Activated naive CD4-positive, alpha-beta T cell treated with anti-CD3 and anti-CD28 coated beads, Interleukin-2, amount 50 U/mL, for 24 hours (primary cell): ENCODE data around the gene CEP250.

Source experiments
- H3K27ac Mint-ChIP-seq: one replicate; pipeline ENCODE4 v1.8.0; 2021; ENCODE audit warnings: mild to moderate bottlenecking, mixed read lengths
- H3K27me3 Mint-ChIP-seq: one replicate; pipeline ENCODE4 v1.8.0; 2021; ENCODE audit warnings: mixed read lengths
- H3K36me3 Mint-ChIP-seq: one replicate; pipeline ENCODE4 v1.8.0; 2021; ENCODE audit warnings: mixed read lengths
- H3K4me1 Mint-ChIP-seq: one replicate; pipeline ENCODE4 v1.8.0; 2021; ENCODE audit warnings: mixed read lengths
- H3K4me3 Mint-ChIP-seq: one replicate; pipeline ENCODE4 v1.8.0; 2021; ENCODE audit warnings: mild to moderate bottlenecking, mixed read lengths
- H3K9me3 Mint-ChIP-seq: one replicate; pipeline ENCODE4 v1.8.0; 2021; ENCODE audit warnings: mixed read lengths

CEP250 gene, protein sequence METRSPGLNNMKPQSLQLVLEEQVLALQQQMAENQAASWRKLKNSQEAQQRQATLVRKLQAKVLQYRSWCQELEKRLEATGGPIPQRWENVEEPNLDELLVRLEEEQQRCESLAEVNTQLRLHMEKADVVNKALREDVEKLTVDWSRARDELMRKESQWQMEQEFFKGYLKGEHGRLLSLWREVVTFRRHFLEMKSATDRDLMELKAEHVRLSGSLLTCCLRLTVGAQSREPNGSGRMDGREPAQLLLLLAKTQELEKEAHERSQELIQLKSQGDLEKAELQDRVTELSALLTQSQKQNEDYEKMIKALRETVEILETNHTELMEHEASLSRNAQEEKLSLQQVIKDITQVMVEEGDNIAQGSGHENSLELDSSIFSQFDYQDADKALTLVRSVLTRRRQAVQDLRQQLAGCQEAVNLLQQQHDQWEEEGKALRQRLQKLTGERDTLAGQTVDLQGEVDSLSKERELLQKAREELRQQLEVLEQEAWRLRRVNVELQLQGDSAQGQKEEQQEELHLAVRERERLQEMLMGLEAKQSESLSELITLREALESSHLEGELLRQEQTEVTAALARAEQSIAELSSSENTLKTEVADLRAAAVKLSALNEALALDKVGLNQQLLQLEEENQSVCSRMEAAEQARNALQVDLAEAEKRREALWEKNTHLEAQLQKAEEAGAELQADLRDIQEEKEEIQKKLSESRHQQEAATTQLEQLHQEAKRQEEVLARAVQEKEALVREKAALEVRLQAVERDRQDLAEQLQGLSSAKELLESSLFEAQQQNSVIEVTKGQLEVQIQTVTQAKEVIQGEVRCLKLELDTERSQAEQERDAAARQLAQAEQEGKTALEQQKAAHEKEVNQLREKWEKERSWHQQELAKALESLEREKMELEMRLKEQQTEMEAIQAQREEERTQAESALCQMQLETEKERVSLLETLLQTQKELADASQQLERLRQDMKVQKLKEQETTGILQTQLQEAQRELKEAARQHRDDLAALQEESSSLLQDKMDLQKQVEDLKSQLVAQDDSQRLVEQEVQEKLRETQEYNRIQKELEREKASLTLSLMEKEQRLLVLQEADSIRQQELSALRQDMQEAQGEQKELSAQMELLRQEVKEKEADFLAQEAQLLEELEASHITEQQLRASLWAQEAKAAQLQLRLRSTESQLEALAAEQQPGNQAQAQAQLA (N-terminal part only)

DNA sequence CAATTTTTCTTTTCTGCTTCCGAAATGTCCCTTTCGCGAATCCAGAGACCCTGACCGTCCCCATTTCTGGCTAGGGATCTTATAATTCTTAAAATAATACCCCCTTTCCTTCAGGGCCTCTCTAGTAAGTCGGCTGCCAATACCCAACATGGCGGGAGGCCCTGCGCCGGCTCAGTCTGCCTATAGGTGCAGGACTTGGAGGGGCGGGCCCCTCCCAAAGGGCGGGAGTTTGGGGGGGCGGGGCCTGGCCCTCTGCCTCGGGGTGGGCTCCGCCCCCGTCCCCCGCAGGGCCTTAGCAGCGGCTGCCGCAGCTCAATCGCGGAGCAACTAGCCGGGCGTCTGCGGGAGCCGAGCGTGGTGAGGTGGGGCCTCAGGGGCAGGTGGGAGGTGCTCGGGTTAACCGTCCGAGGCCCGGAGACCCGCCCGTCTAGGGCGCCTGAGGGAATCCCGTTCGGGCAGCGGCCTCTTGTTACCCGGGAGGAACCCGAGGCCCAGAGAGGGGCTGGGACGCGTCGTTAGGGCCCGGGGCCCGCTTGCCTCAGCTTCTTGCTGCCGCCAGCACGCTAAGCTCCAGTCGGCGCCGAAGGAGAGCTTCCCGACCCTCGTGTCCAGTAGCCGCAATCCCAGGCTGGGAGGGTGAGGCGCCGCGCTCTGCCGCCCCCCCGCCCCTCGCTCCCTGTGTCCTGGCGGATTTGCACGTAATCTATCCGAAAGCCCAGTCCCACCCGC, at the start of gene CEP250:
TSS of gene CEP250 (plus strand) at position 718 of the 729 bp plus-strand sequence. CDS start 6,770 bp downstream, outside the sequence.
- Mint-ChIP-seq H3K27me3 (no peaks in the 10 kb centered on the region), H3K4me3 (peak within 1 kb of the TSS; percentile 95), H3K4me1 (peaks cover 33% of the 10 kb centered on the region), H3K27ac (peak within 1 kb of the TSS; percentile 100), H3K36me3 (no peaks in the 10 kb centered on the region), H3K9me3 (no peaks in the 10 kb centered on the region)

DNA sequence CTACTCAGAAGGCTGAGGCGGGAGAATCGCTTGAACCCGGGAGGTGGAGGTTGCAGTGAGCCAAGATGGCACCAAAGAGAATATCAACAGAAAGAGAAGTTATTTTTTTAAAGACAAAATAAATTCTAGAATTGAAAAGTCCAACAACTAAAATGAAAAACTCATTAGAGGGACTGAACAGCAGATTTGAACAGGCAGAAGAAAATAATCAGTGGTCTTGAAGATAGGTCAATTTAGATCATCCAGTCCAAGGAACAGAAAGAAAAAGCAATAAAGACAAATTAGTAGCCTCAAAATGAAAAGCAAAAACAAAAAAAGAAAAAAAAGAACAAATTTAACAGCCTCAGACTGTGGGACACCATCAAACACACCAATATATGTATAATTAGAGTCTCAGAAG, 49.6 kb upstream of the CEP250 start:
- H3K9me3 Mint-ChIP-seq = peaks cover 6% of the 10 kb centered on the region
- no peak overlapping the region for H3K4me3 Mint-ChIP-seq
- peaks cover 24% of the 10 kb centered on the region for H3K36me3 Mint-ChIP-seq
- no peaks in the 10 kb centered on the region for H3K27me3 Mint-ChIP-seq
- peaks cover 23% of the 10 kb centered on the region for H3K4me1 Mint-ChIP-seq
- peak overlapping the region; percentile 68 for H3K27ac Mint-ChIP-seq

DNA sequence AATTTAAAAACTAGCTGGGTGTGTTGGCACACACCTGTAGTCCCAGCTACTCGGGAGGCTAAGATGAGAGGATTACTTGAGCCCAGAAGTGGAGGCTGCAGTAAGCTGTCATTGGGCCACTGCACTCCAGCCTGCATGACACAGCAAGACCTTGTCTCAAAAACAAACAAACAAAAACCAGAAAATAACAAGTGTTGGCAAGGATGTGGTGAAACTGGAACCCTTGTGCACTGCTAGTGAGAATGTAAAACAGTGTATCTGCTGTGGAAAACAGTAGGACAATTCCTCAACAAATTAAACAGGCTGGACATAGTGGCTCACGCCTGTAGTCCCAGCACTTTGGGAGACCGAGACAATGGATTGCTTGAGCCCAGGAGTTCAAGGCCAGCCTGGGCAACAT, 47.1 kb upstream of the CEP250 start:
- peaks cover 26% of the 10 kb centered on the region for H3K36me3 Mint-ChIP-seq

DNA sequence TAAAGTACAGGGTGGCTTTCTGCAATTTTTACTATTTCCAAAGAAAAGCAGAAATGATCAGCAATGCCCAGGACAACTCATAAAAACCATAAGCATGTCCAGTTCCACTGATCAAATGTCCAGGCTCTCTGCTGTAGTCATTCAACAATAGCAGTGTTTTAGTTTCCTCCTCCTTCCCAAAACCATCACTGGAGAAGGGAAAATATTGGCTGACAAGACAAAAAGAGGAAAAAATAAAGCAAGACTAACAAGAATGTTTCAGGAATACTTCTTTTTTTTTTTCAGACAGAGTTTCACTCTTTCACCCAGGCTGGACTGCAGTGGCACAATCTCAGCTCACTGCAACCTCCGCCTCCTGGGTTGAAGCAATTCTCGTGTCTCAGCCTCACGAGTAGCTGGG, 45.9 kb upstream of the CEP250 start:
- Mint-ChIP-seq H3K27me3 (no peaks in the 10 kb centered on the region), H3K27ac (no peak overlapping the region), H3K36me3 (peaks cover 26% of the 10 kb centered on the region), H3K4me1 (peaks cover 32% of the 10 kb centered on the region), H3K9me3 (peaks cover 6% of the 10 kb centered on the region), H3K4me3 (no peak overlapping the region)

More for the DNA sequence above, 47.1 kb upstream of the CEP250 start:
- Mint-ChIP-seq H3K4me1 (peaks cover 33% of the 10 kb centered on the region), H3K9me3 (peaks cover 6% of the 10 kb centered on the region), H3K27ac (no peak overlapping the region), H3K27me3 (no peaks in the 10 kb centered on the region), H3K4me3 (no peak overlapping the region)

DNA sequence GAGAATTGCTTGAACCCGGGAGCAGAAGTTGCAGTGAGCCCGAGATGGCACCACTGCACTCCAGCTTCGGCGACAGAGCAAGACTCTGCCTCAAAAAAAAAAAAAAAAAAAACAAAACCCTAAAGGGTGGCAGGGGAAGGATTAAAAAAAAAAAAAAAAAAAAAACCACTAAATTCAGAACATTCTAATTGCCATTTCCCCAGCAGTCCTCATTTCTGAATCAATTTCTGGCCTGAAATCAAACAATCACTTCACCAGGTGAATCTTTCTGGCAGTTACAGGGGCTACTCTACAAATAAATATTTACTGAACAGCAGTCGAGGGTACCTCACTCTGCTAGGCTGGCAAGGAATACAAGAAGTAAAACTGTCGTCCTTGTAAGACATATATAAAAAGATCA, 44.8 kb upstream of the CEP250 start:
- peak overlapping the region; percentile 99 for H3K4me3 Mint-ChIP-seq
- peak overlapping the region; percentile 98 for H3K27ac Mint-ChIP-seq
- H3K9me3 Mint-ChIP-seq = peaks cover 6% of the 10 kb centered on the region
- H3K4me1 Mint-ChIP-seq = peaks cover 23% of the 10 kb centered on the region
- H3K36me3 Mint-ChIP-seq = peaks cover 22% of the 10 kb centered on the region
- no peaks in the 10 kb centered on the region for H3K27me3 Mint-ChIP-seq

GRCh38 chr20:35421322-35421721, 34.1 kb upstream of the CEP250 start:
- Mint-ChIP-seq H3K4me1 (no peaks in the 10 kb centered on the region), H3K9me3 (no peaks in the 10 kb centered on the region), H3K4me3 (no peak overlapping the region), H3K27me3 (peaks cover 5% of the 10 kb centered on the region), H3K36me3 (no peaks in the 10 kb centered on the region), H3K27ac (no peak overlapping the region)

DNA sequence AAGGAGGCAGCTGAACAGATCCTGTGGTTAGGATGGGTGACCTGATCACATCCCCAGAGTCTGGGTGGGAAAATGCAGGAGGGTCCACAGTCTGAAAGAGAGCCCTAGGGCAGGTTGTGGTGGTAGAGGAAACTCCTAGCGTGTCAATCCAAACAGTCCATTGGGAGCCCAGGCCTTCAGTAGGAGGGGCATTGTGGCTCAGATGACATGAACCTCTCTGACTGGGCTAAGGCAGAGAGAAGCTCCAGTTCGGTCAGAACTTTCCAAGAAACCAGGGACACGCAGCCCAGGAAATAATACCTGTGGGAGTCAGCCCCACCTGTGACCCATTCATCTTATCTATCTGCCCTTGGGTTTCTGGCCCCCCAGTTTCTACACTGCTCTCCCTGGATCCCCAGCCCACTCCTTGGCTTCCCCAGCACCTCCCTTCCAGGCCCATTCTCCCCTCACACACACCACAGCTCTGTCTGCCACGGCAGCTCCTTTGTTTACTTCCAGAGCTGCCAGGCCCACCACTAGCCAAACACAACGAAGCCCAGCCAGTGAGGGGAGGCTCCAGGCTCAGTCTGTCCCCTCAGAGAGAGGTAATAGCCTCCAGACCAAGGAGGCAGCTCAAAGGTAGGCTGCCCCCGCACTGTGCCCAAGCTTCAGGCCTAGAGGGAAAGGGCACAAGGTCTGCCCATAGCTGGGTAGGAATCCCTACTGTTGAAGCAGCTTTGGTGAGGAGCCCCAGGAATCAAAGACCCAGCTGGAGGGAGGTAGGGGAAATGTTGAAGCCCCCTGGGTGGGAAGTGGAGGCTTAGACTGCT, 23.6 kb upstream of the CEP250 start:
- Mint-ChIP-seq H3K4me1 (peaks cover 7% of the 10 kb centered on the region), H3K9me3 (no peaks in the 10 kb centered on the region), H3K27ac (no peak overlapping the region), H3K4me3 (no peak overlapping the region), H3K27me3 (no peaks in the 10 kb centered on the region), H3K36me3 (no peaks in the 10 kb centered on the region)

DNA sequence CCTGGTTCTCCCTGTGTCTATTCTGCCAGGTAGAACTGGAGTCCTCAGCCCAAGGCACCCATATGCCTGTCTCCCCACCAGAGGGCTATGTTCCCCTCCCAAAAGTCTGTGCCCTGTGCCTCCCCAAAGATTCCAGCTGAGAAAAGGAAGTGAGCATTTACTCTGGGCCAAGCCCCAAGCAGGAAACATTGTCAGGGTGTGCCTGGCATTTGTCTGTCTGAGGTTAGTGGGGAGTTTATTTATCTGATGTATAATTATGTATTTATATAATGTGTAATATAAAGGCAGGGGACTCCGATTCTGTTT, 23.0 kb upstream of the CEP250 start:
- Mint-ChIP-seq H3K27me3 (no peaks in the 10 kb centered on the region), H3K27ac (no peak overlapping the region), H3K36me3 (no peaks in the 10 kb centered on the region), H3K9me3 (no peaks in the 10 kb centered on the region), H3K4me3 (no peak overlapping the region), H3K4me1 (peaks cover 7% of the 10 kb centered on the region)

- Mint-ChIP-seq H3K27ac (no peak overlapping the region), H3K4me1 (peaks cover 7% of the 10 kb centered on the region), H3K9me3 (no peaks in the 10 kb centered on the region), H3K27me3 (no peaks in the 10 kb centered on the region), H3K4me3 (no peak overlapping the region), H3K36me3 (no peaks in the 10 kb centered on the region)
These were observed 22.1 kb upstream of the CEP250 start for GRCh38 chr20:35433337-35433736.

- Mint-ChIP-seq H3K27ac (no peak overlapping the region), H3K27me3 (no peaks in the 10 kb centered on the region), H3K36me3 (no peaks in the 10 kb centered on the region), H3K4me3 (no peak overlapping the region), H3K9me3 (no peaks in the 10 kb centered on the region), H3K4me1 (peaks cover 7% of the 10 kb centered on the region)
These were observed 21.1 kb upstream of the CEP250 start for GRCh38 chr20:35434085-35435005.

- Mint-ChIP-seq H3K4me1 (peaks cover 7% of the 10 kb centered on the region), H3K9me3 (no peaks in the 10 kb centered on the region), H3K27me3 (peaks cover 3% of the 10 kb centered on the region), H3K27ac (no peak overlapping the region), H3K36me3 (no peaks in the 10 kb centered on the region), H3K4me3 (no peak overlapping the region)
These were observed 19.2 kb upstream of the CEP250 start for GRCh38 chr20:35436177-35436573.

GRCh38 chr20:35437599-35437998, 17.8 kb upstream of the CEP250 start:
- H3K4me1 Mint-ChIP-seq = peaks cover 3% of the 10 kb centered on the region
- H3K36me3 Mint-ChIP-seq = no peaks in the 10 kb centered on the region
- H3K9me3 Mint-ChIP-seq = no peaks in the 10 kb centered on the region
- no peak overlapping the region for H3K4me3 Mint-ChIP-seq
- peaks cover 3% of the 10 kb centered on the region for H3K27me3 Mint-ChIP-seq
- no peak overlapping the region for H3K27ac Mint-ChIP-seq

DNA sequence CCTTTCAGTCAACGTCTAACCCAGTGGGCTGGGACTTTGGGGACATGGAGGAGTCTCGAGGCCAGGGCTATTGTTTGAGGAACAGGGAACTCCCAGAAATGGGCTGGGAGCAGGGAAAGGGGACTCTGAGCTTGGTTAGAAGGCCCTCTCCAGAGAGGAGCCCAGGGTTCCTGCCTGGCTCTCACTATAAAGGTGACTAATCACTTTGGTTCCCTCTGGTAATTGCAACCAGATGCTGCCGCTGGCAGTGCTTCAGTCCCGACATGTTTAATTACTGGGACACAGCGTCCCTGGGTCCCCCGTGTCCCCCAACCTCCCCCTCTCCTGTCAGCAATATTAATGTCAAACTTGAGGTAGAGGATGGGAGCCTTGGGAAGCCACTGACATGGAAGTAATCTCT, 12.4 kb upstream of the CEP250 start:
- no peak overlapping the region for H3K4me3 Mint-ChIP-seq
- H3K4me1 Mint-ChIP-seq = no peaks in the 10 kb centered on the region
- H3K9me3 Mint-ChIP-seq = no peaks in the 10 kb centered on the region
- H3K27me3 Mint-ChIP-seq = peaks cover 4% of the 10 kb centered on the region
- H3K27ac Mint-ChIP-seq = no peak overlapping the region
- no peaks in the 10 kb centered on the region for H3K36me3 Mint-ChIP-seq

DNA sequence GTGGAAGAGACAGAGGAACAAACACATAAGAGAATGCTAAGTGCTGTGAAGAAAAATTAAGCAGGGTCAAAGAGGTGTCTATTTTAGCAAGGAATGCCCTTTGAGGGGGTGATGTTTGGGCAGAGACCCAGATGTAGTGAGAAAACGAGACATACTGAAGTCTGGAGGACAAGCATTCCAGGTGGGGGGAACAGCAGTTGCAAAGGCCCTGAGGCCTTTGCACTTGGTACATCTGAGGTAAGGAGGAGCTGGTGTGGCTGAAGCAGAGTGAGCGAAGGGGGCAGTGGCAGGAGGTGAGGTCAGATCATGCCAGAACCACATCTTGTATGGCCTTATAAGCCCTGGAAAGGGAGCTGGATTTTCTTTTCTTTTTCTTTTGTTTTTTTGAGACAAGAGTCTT, 11.2 kb upstream of the CEP250 start:
- Mint-ChIP-seq H3K4me1 (no peaks in the 10 kb centered on the region), H3K9me3 (no peaks in the 10 kb centered on the region), H3K36me3 (no peaks in the 10 kb centered on the region), H3K4me3 (no peak overlapping the region), H3K27ac (peak overlapping the region; percentile 72), H3K27me3 (peaks cover 4% of the 10 kb centered on the region)
